Measurements from ENCODE around the gene RBBP8.

GRCh38 chr18:23058746-23059415 is 125.8 kb downstream of the RBBP8 start:
- TF ChIP-seq EZH2 (IDR thresholded peaks at IDR 0.05; ENCODE audit: borderline replicate concordance, low read depth, low read length, severe bottlenecking): no peak
- no peak for TF ChIP-seq CTCF (IDR thresholded peaks at IDR 0.05; ENCODE audit: borderline replicate concordance, extremely low read depth, low read length, poor library complexity, severe bottlenecking)

All from DND-41 (cell line).